ENCODE results near the gene KIF21B. TPM values are rescaled to one million over a fixed set of nuclear protein-coding genes. Genes with fewer than 3 reads are reported as not detected.

Gene KIF21B
- total RNA-seq, 1 experiment from 2014 or later: 0.60 TPM

DNA sequence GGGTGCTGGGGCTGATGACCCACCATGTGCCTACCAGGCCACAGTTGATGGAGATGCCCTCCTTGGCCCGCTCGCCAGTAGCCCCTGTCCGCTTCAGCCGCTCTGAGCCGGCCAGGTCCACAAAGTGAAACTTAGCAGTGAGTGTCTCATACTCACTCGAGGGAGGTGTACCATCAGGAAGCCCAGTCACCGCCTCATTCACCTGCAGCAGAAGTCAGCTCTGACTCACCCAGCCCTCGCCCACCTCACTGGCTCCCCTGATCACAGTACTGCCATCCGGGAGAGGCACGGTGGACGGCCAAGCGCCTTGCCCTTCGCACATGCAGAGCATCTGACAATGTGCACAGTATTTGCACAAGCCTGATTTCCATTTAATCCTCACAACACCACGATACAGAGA is 18.8 kb downstream of the KIF21B start:
- Histone ChIP-seq H3K27ac (ENCODE audit: low read depth, low read length, poor library complexity, severe bottlenecking) (no peak overlapping the region), H3K4me1 (ENCODE audit: insufficient read depth, low read length, poor library complexity, severe bottlenecking) (no peaks in the 10 kb centered on the region), H3K9me3 (ENCODE audit: low read depth, low read length, poor library complexity, severe bottlenecking) (no peaks in the 10 kb centered on the region), H3K4me3 (ENCODE audit: low read depth, low read length, poor library complexity, severe bottlenecking) (no peak overlapping the region), H3K27me3 (replicated peaks; ENCODE audit: insufficient read depth, low read depth, low read length, poor library complexity) (no peaks in the 10 kb centered on the region), H3K36me3 (ENCODE audit: insufficient read depth, low read length, poor library complexity, severe bottlenecking) (no peaks in the 10 kb centered on the region)
- ChIA-PET CTCF (no interaction called here), POLR2A (ENCODE audit: low non-redundant PET) (no interaction called here)
- no TSS peak for BruUV-seq (replicated peaks)
- DNase-seq (ENCODE audit: low spot score): no peak
- intact Hi-C loops (cut with micrococcal nuclease; ENCODE audit: unreplicated experiment): no loop called here
- TF ChIP-seq, protein P1, sequence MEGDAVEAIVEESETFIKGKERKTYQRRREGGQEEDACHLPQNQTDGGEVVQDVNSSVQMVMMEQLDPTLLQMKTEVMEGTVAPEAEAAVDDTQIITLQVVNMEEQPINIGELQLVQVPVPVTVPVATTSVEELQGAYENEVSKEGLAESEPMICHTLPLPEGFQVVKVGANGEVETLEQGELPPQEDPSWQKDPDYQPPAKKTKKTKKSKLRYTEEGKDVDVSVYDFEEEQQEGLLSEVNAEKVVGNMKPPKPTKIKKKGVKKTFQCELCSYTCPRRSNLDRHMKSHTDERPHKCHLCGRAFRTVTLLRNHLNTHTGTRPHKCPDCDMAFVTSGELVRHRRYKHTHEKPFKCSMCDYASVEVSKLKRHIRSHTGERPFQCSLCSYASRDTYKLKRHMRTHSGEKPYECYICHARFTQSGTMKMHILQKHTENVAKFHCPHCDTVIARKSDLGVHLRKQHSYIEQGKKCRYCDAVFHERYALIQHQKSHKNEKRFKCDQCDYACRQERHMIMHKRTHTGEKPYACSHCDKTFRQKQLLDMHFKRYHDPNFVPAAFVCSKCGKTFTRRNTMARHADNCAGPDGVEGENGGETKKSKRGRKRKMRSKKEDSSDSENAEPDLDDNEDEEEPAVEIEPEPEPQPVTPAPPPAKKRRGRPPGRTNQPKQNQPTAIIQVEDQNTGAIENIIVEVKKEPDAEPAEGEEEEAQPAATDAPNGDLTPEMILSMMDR (conservative IDR thresholded peaks at IDR 0.05; ENCODE audit: low read depth, low read length): no peak
- no peak for TF ChIP-seq EZH2 (IDR thresholded peaks at IDR 0.05; ENCODE audit: borderline replicate concordance, low read depth, low read length, poor library complexity, severe bottlenecking)

DNA sequence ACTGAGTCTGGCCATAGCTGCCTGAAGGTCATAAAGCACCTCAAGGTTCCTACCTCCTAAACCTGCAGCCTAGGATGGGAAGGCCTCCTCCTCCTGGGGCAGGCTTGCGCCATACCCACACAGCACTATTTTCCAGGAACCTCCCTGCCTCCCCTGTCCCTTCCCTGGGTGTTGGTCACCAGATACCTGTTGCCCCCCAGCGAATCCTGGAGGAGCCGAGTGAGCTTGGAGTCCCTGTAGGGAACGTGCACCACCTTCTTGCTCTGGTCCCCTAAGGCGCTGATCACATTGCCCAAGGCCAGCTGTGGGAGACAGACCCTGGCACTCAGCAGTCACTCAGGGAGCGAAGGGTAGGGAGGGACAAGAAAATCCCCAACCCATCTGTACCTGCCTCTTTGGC is 19.4 kb downstream of the KIF21B start:
- POLR2A ChIA-PET (ENCODE audit: low non-redundant PET): no interaction called here

DNA sequence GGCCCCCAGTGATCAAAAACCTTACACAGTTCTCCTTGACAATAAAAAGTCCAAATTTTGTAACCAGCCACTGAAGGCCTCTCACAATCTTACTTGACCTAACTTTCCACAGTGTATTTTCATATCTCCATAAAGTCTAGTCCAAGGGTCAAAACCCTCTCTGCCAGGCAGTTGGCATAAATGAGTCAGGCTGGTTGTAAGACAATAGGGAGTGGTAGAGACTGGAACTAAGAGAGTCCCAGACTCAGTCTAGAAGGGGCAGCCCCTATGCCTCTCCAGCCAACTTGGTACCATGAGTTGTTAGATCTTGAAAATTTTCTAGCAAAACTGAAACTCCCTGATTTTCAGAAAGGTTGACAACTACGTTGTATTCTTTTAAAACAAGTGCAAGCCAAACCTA is 21.0 kb downstream of the KIF21B start:
- CTCF ChIA-PET: no interaction called here
- no TSS peak for BruUV-seq (replicated peaks)
- TF ChIP-seq, protein P1 (conservative IDR thresholded peaks at IDR 0.05; ENCODE audit: low read depth, low read length): no peak
- no peak for TF ChIP-seq EZH2 (IDR thresholded peaks at IDR 0.05; ENCODE audit: borderline replicate concordance, low read depth, low read length, poor library complexity, severe bottlenecking)

More for the DNA sequence above, 19.4 kb downstream of the KIF21B start:
- Histone ChIP-seq H3K36me3 (ENCODE audit: insufficient read depth, low read length, poor library complexity, severe bottlenecking) (no peaks in the 10 kb centered on the region), H3K4me1 (ENCODE audit: insufficient read depth, low read length, poor library complexity, severe bottlenecking) (no peaks in the 10 kb centered on the region), H3K27ac (ENCODE audit: low read depth, low read length, poor library complexity, severe bottlenecking) (no peak overlapping the region), H3K4me3 (ENCODE audit: low read depth, low read length, poor library complexity, severe bottlenecking) (no peak overlapping the region), H3K9me3 (ENCODE audit: low read depth, low read length, poor library complexity, severe bottlenecking) (no peaks in the 10 kb centered on the region), H3K27me3 (replicated peaks; ENCODE audit: insufficient read depth, low read depth, low read length, poor library complexity) (no peaks in the 10 kb centered on the region)
- no peak for DNase-seq (ENCODE audit: low spot score)
- TF ChIP-seq, protein P1 (conservative IDR thresholded peaks at IDR 0.05; ENCODE audit: low read depth, low read length): no peak
- TF ChIP-seq EZH2 (IDR thresholded peaks at IDR 0.05; ENCODE audit: borderline replicate concordance, low read depth, low read length, poor library complexity, severe bottlenecking): no peak
- BruUV-seq (replicated peaks): no TSS peak
- intact Hi-C loops (cut with micrococcal nuclease; ENCODE audit: unreplicated experiment): no loop called here
- CTCF ChIA-PET: no interaction called here

More for the DNA sequence above, 21.0 kb downstream of the KIF21B start:
- DNase-seq (ENCODE audit: low spot score): no peak
- Histone ChIP-seq H3K4me3 (ENCODE audit: low read depth, low read length, poor library complexity, severe bottlenecking) (no peak overlapping the region), H3K36me3 (ENCODE audit: insufficient read depth, low read length, poor library complexity, severe bottlenecking) (no peaks in the 10 kb centered on the region), H3K27me3 (replicated peaks; ENCODE audit: insufficient read depth, low read depth, low read length, poor library complexity) (no peaks in the 10 kb centered on the region), H3K9me3 (ENCODE audit: low read depth, low read length, poor library complexity, severe bottlenecking) (no peaks in the 10 kb centered on the region), H3K4me1 (ENCODE audit: insufficient read depth, low read length, poor library complexity, severe bottlenecking) (no peaks in the 10 kb centered on the region), H3K27ac (ENCODE audit: low read depth, low read length, poor library complexity, severe bottlenecking) (no peak overlapping the region)
- intact Hi-C loops (cut with micrococcal nuclease; ENCODE audit: unreplicated experiment): no loop called here
- POLR2A ChIA-PET (ENCODE audit: low non-redundant PET): no interaction called here

Measured in A673 (cell line).